Sigmoid colon (tissue), 4 donors: ENCODE measurements around the gene DMRT1.

Experiments
- EP300 ChIP-seq, 4 donors: sonication (generic); formaldehyde crosslinking; IDR thresholded peaks; one replicate each; pipeline ENCODE4 v1.6.1; 2017; ENCODE audit warnings: antibody characterized with exemption in 4 of 4
- POLR2AphosphoS5 ChIP-seq, 4 donors: sonication (generic); formaldehyde crosslinking; IDR thresholded peaks; one replicate each; pipeline ENCODE4 v1.6.1; 2017; ENCODE audit warnings: antibody characterized with exemption in 4 of 4
- TF ChIP-seq, protein P1 (sequence below), 4 experiments: fragments of 450-650 bp in 3 of 4; fragments of 200-600 bp in 1 of 4; IDR thresholded peaks; one replicate each; pipeline ENCODE4 v1.5.1; 2016 to 2019; ENCODE audit warnings: antibody characterized with exemption in 4 of 4, mild to moderate bottlenecking in 3 of 4, moderate library complexity in 2 of 4

GRCh38 chr9:801399-802071, 40.0 kb upstream of the DMRT1 start:
- TF ChIP-seq, protein P1, sequence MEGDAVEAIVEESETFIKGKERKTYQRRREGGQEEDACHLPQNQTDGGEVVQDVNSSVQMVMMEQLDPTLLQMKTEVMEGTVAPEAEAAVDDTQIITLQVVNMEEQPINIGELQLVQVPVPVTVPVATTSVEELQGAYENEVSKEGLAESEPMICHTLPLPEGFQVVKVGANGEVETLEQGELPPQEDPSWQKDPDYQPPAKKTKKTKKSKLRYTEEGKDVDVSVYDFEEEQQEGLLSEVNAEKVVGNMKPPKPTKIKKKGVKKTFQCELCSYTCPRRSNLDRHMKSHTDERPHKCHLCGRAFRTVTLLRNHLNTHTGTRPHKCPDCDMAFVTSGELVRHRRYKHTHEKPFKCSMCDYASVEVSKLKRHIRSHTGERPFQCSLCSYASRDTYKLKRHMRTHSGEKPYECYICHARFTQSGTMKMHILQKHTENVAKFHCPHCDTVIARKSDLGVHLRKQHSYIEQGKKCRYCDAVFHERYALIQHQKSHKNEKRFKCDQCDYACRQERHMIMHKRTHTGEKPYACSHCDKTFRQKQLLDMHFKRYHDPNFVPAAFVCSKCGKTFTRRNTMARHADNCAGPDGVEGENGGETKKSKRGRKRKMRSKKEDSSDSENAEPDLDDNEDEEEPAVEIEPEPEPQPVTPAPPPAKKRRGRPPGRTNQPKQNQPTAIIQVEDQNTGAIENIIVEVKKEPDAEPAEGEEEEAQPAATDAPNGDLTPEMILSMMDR (IDR thresholded peaks at IDR 0.05) = no peak
- TF ChIP-seq EP300 (IDR thresholded peaks at IDR 0.05) = no peak
- no peak for TF ChIP-seq POLR2AphosphoS5 (IDR thresholded peaks at IDR 0.05)
